Neural cell (in vitro differentiated cells): ENCODE data around the gene IL10RA. TPM values are rescaled to one million over a fixed set of nuclear protein-coding genes. Genes with fewer than 3 reads are reported as not detected.
"Not testable (repeated sequence)": the region's sequence is repeated elsewhere in the genome, so short reads cannot be mapped to it uniquely, and the experiment has no call there.

Experiments
- H2AFZ ChIP-seq: fragments of 200-600, 300-800 bp; sonication (generic), shearing (Covaris generic); 2 replicates; pipeline ENCODE4 v1.6.0; 2014; ENCODE audit warnings: low read depth, mild to moderate bottlenecking, antibody characterized with exemption, low read length, moderate library complexity
- H3F3A ChIP-seq: fragments of 200-600 bp; shearing (Covaris generic); 2 replicates; pipeline ENCODE4 v1.6.1; 2016; ENCODE audit warnings: mild to moderate bottlenecking, moderate library complexity, mixed read lengths, antibody characterized with exemption, low read length; ENCODE audit not compliant: insufficient read depth, poor library complexity, severe bottlenecking
- H3K27ac ChIP-seq: fragments of 200-600, 300-800 bp; sonication (generic), shearing (Covaris generic); 2 replicates; pipeline ENCODE4 v1.5.1; 2014; ENCODE audit warnings: mild to moderate bottlenecking, low read length, moderate library complexity
- H3K27me3 ChIP-seq: fragments of 300-800, 200-600 bp; sonication (generic), shearing (Covaris generic); 2 replicates; pipeline ENCODE4 v1.6.0; 2014; ENCODE audit warnings: mild to moderate bottlenecking, low read depth, low read length, moderate library complexity; ENCODE audit not compliant: insufficient read depth
- H3K36me3 ChIP-seq: fragments of 300-800, 200-600 bp; sonication (generic), shearing (Covaris generic); 2 replicates; pipeline ENCODE4 v1.5.1; 2014; ENCODE audit warnings: mild to moderate bottlenecking, antibody characterized with exemption, low read length, moderate library complexity; ENCODE audit not compliant: insufficient read depth
- H3K4me2 ChIP-seq: fragments of 300-800, 200-600 bp; sonication (generic), shearing (Covaris generic); 2 replicates; pipeline ENCODE4 v1.6.0; 2014; ENCODE audit warnings: mild to moderate bottlenecking, low read length
- H3K4me3 ChIP-seq: fragments of 300-800, 200-600 bp; sonication (generic), shearing (Covaris generic); 2 replicates; pipeline ENCODE4 v1.5.1; 2014; ENCODE audit warnings: mild to moderate bottlenecking, low read length, moderate library complexity
- H3K79me2 ChIP-seq: fragments of 200-600 bp; shearing (Covaris generic); replicated peaks from 2 replicates; pipeline ENCODE4 v1.6.0; 2014; ENCODE audit warnings: mild to moderate bottlenecking, low read length, moderate library complexity; ENCODE audit not compliant: insufficient read depth
- H3K9ac ChIP-seq: fragments of 300-800, 200-600 bp; sonication (generic), shearing (Covaris generic); 2 replicates; pipeline ENCODE4 v1.6.1; 2016; ENCODE audit warnings: mild to moderate bottlenecking, low read length, mixed read lengths
- H3K9me2 ChIP-seq: fragments of 200-600 bp; shearing (Covaris generic); 2 replicates; pipeline ENCODE4 v1.6.1; 2016; ENCODE audit warnings: mild to moderate bottlenecking, low read length, mixed read lengths; ENCODE audit not compliant: insufficient read depth
- H3K9me3 ChIP-seq: fragments of 200-600, 300-800 bp; sonication (generic), shearing (Covaris generic); 2 replicates; pipeline ENCODE4 v1.6.1; 2016; ENCODE audit warnings: mild to moderate bottlenecking, mixed run types, low read length, moderate library complexity, mixed read lengths
- H4K20me1 ChIP-seq: fragments of 200-600 bp; shearing (Covaris generic); 2 replicates; pipeline ENCODE4 v1.6.1; 2016; ENCODE audit warnings: mild to moderate bottlenecking, mixed run types; ENCODE audit not compliant: insufficient read depth
- CTCF ChIP-seq: fragments of 450-650 bp; IDR thresholded peaks from 2 replicates; pipeline ENCODE4 v1.5.1; 2014; ENCODE audit warnings: antibody characterized with exemption, mild to moderate bottlenecking, moderate library complexity; ENCODE audit not compliant: poor library complexity, severe bottlenecking
- EP300 ChIP-seq: fragments of 450-650 bp; conservative IDR thresholded peaks from 2 replicates; pipeline ENCODE4 v1.6.1; 2014; ENCODE audit warnings: antibody characterized with exemption, mild to moderate bottlenecking, moderate library complexity; ENCODE audit not compliant: poor library complexity, severe bottlenecking
- EZH2 ChIP-seq: fragments of 200-600, 300-800 bp; shearing (Covaris generic), sonication (generic); IDR thresholded peaks from 2 replicates; pipeline ENCODE4 v1.6.1; 2014; ENCODE audit warnings: antibody characterized with exemption, low read length, borderline replicate concordance, mild to moderate bottlenecking; ENCODE audit not compliant: insufficient read depth, poor library complexity, severe bottlenecking
- MXI1 ChIP-seq: fragments of 450-650 bp; conservative IDR thresholded peaks from 2 replicates; pipeline ENCODE4 v1.6.1; 2014; ENCODE audit warnings: antibody characterized with exemption, mild to moderate bottlenecking; ENCODE audit not compliant: poor library complexity, severe bottlenecking
- POLR2AphosphoS5 ChIP-seq: IDR thresholded peaks from 2 replicates; pipeline ENCODE4 v1.6.1; 2012
- RAD21 ChIP-seq: fragments of 450-650 bp; conservative IDR thresholded peaks from 2 replicates; pipeline ENCODE4 v1.6.1; 2014; ENCODE audit warnings: antibody characterized with exemption, mild to moderate bottlenecking, moderate library complexity
- SMC3 ChIP-seq: fragments of 450-650 bp; conservative IDR thresholded peaks from 2 replicates; pipeline ENCODE4 v1.6.1; 2014; ENCODE audit warnings: antibody characterized with exemption, mild to moderate bottlenecking, moderate library complexity; ENCODE audit not compliant: poor library complexity
- TAF1 ChIP-seq: IDR thresholded peaks from 2 replicates; pipeline ENCODE4 v1.6.1; 2012; ENCODE audit warnings: low read depth
- polyA plus RNA-seq: library from polyadenylated mRNA; depleted of rRNA; stranded (reverse); fragments of >200 nt; gene quantifications from 2 replicates; pipeline ENCODE4 v1.2.3, GENCODE V29; 2014
- TF ChIP-seq, protein P1 (sequence below): IDR thresholded peaks from 2 replicates; pipeline ENCODE4 v1.6.1; 2012; ENCODE audit warnings: borderline replicate concordance

The IL10RA gene
- polyA plus RNA-seq, 1 donor from 2014 or later: 1.1 TPM

- Histone ChIP-seq H2AFZ (no peak overlapping the region), H3K27me3 (no peaks in the 10 kb centered on the region), H3K4me2 (no peak overlapping the region), H3K9me3 (no peaks in the 10 kb centered on the region), H4K20me1 (no peaks in the 10 kb centered on the region), H3K36me3 (no peaks in the 10 kb centered on the region), H3F3A (no peaks in the 10 kb centered on the region), H3K9ac (no peak overlapping the region), H3K27ac (no peak overlapping the region), H3K9me2 (no peaks in the 10 kb centered on the region), H3K4me3 (no peak overlapping the region), H3K79me2 (no peaks in the 10 kb centered on the region)
- TF ChIP-seq POLR2AphosphoS5 (no peak), MXI1 (no peak), SMC3 (no peak), RAD21 (no peak), EP300 (no peak), CTCF (no peak), EZH2 (no peak), TAF1 (no peak)
- TF ChIP-seq, protein P1, sequence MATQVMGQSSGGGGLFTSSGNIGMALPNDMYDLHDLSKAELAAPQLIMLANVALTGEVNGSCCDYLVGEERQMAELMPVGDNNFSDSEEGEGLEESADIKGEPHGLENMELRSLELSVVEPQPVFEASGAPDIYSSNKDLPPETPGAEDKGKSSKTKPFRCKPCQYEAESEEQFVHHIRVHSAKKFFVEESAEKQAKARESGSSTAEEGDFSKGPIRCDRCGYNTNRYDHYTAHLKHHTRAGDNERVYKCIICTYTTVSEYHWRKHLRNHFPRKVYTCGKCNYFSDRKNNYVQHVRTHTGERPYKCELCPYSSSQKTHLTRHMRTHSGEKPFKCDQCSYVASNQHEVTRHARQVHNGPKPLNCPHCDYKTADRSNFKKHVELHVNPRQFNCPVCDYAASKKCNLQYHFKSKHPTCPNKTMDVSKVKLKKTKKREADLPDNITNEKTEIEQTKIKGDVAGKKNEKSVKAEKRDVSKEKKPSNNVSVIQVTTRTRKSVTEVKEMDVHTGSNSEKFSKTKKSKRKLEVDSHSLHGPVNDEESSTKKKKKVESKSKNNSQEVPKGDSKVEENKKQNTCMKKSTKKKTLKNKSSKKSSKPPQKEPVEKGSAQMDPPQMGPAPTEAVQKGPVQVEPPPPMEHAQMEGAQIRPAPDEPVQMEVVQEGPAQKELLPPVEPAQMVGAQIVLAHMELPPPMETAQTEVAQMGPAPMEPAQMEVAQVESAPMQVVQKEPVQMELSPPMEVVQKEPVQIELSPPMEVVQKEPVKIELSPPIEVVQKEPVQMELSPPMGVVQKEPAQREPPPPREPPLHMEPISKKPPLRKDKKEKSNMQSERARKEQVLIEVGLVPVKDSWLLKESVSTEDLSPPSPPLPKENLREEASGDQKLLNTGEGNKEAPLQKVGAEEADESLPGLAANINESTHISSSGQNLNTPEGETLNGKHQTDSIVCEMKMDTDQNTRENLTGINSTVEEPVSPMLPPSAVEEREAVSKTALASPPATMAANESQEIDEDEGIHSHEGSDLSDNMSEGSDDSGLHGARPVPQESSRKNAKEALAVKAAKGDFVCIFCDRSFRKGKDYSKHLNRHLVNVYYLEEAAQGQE: no peak
Measured at GRCh38 chr11:118007040-118007439, 20.8 kb downstream of the IL10RA start.

DNA sequence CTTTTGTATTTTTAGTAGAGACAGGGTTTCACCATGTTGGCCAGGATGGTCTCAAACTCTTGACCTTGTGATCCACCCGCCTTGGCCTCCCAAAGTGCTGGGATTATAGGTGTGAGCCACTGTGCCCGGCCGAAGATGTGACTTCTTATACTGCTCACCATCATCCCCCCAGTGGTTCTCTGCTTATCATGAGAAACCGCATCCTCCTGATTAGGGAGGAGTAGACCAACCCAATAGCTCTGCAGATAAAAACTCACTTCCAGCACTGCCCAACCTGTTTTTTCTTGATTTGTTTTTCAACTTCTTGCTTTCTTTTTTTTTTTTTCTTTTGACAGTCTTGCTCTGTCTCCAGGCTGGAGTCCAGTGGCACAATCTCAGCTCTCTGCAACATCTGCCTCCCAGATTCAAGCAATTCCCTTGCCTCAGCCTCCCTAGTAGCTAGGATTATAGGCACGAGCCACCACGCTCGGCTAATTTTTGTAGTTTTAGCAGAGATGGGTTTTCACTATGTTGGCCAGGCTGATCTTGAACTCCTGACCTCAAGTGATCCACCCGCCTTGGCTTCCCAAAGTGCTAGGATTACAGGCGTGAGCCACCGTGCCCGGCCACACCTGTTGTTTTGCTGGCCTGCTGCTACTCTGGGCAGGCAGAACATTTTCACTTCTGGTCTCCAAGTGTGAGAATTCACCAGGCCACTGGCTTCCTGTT is 21.5 kb downstream of the IL10RA start:
- H3K27me3 ChIP-seq, H3K36me3 ChIP-seq, H3K4me2 ChIP-seq, H3K9me2 ChIP-seq, H3K4me3 ChIP-seq, H3K27ac ChIP-seq, H2AFZ ChIP-seq, H3K9me3 ChIP-seq, H4K20me1 ChIP-seq, H3F3A ChIP-seq, H3K79me2 ChIP-seq, H3K9ac ChIP-seq: not testable (repeated sequence)
